C4-2B (cell line): ENCODE data around the gene SORCS1.

Experiments used
- ZFX ChIP-seq: fragments of 450-650 bp; IDR thresholded peaks from 2 replicates; pipeline ENCODE4 v1.6.1; 2017
- TF ChIP-seq, protein P1 (sequence below): fragments of 450-650 bp; conservative IDR thresholded peaks from 2 replicates; pipeline ENCODE4 v1.5.1; 2017; ENCODE audit warnings: mild to moderate bottlenecking

DNA sequence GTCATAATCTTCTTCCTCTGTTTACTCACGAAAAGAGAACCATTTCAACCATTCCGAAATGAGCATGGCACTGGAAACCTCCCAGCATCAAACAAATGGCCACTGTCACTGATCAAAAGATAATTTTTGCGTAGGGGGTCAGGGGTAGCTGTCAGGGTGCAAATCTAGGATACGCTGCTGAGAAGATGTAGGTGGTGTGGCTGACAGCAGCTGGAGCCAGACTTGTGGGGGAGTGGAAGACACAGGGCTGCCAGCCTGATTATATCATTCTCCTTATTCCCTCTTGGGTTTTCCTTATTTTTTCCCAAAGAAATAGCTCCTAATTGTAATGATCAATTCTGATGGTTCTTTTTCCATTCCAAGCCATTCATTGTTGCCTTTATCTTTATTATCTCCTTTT lies 266.1 kb downstream of the SORCS1 start:
- TF ChIP-seq, protein P1, sequence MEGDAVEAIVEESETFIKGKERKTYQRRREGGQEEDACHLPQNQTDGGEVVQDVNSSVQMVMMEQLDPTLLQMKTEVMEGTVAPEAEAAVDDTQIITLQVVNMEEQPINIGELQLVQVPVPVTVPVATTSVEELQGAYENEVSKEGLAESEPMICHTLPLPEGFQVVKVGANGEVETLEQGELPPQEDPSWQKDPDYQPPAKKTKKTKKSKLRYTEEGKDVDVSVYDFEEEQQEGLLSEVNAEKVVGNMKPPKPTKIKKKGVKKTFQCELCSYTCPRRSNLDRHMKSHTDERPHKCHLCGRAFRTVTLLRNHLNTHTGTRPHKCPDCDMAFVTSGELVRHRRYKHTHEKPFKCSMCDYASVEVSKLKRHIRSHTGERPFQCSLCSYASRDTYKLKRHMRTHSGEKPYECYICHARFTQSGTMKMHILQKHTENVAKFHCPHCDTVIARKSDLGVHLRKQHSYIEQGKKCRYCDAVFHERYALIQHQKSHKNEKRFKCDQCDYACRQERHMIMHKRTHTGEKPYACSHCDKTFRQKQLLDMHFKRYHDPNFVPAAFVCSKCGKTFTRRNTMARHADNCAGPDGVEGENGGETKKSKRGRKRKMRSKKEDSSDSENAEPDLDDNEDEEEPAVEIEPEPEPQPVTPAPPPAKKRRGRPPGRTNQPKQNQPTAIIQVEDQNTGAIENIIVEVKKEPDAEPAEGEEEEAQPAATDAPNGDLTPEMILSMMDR, result no peak
- no peak for TF ChIP-seq ZFX
